ENCODE results near the gene PRR5L. TPM values are rescaled to one million over a fixed set of nuclear protein-coding genes. Genes with fewer than 3 reads are reported as not detected.

The PRR5L gene
- polyA plus RNA-seq, 3 donors: 3.5 to 16.0 (median 7.4) TPM

GRCh38 chr11:36346562-36347383 lies 50.7 kb downstream of the PRR5L start:
- intact Hi-C loops (cut with micrococcal nuclease): no loop called here
- H3K36me3 Mint-ChIP-seq: no peaks in the 10 kb centered on the region
- no CpG with 5 or more reads among the region's 5 CpGs for WGBS (ENCODE audit: insufficient coverage)
- H3K9me3 Mint-ChIP-seq: peaks cover 0 to 2% (median 0%) of the 10 kb centered on the region in 7 donors
- H3K27ac Mint-ChIP-seq: no peak overlapping the region
- Histone ChIP-seq H3K27me3 (ENCODE audit: control insufficient read depth in 2 of 2, insufficient read depth in 2 of 2, low read length in 2 of 2) (no peaks in the 10 kb centered on the region), H3K27ac (ENCODE audit: low read depth in 1 of 2, low read length in 2 of 2) (no peak overlapping the region), H4K20me1 (ENCODE audit: insufficient read depth, low read length) (no peaks in the 10 kb centered on the region), H3K79me2 (ENCODE audit: insufficient read depth, low read length) (no peaks in the 10 kb centered on the region), H3K4me2 (replicated peaks; ENCODE audit: extremely low read depth, low read length, poor library complexity, severe bottlenecking) (no peak overlapping the region), H3K4me3 (replicated peaks in 1 of 3; ENCODE audit: low read depth in 2 of 3, low read length in 3 of 3) (no peak overlapping the region), H3K9me3 (replicated peaks in 1 of 2; ENCODE audit: control insufficient read depth in 1 of 2, insufficient read depth in 1 of 2, low read length in 2 of 2) (no peaks in the 10 kb centered on the region), H3K9ac (ENCODE audit: insufficient read depth, low read length, poor library complexity, severe bottlenecking) (no peak overlapping the region), H2AFZ (ENCODE audit: insufficient read depth, low read depth, low read length, poor library complexity, severe bottlenecking) (no peak overlapping the region), H3K36me3 (replicated peaks in 1 of 2; ENCODE audit: control insufficient read depth in 1 of 2, insufficient read depth in 2 of 2, low read length in 2 of 2) (no peaks in the 10 kb centered on the region), H3K4me1 (ENCODE audit: control insufficient read depth in 1 of 2, insufficient read depth in 2 of 2, low read length in 2 of 2) (no peaks in the 10 kb centered on the region)
- H3K27me3 Mint-ChIP-seq (ENCODE audit: low read depth in 3 of 3): peaks cover 0 to 2% (median 0%) of the 10 kb centered on the region in 3 donors
- TF ChIP-seq CTCF (IDR thresholded peaks at IDR 0.05): no peak
- H3K4me3 Mint-ChIP-seq: no peak overlapping the region
- DNase-seq: no peak
- H3K4me1 Mint-ChIP-seq: peaks cover 2% of the 10 kb centered on the region

- WGBS (ENCODE audit: insufficient coverage): no CpG with 5 or more reads among the region's 1 CpG
- Mint-ChIP-seq H3K36me3 (no peaks in the 10 kb centered on the region), H3K4me3 (no peak overlapping the region), H3K27ac (no peak overlapping the region), H3K27me3 (ENCODE audit: low read depth in 3 of 3) (peaks cover 0 to 2% (median 0%) of the 10 kb centered on the region in 3 donors), H3K4me1 (peaks cover 2% of the 10 kb centered on the region), H3K9me3 (peaks cover 0 to 2% (median 0%) of the 10 kb centered on the region in 7 donors)
- no peak overlapping the region for H3K4me2 ChIP-seq (replicated peaks; ENCODE audit: extremely low read depth, low read length, poor library complexity, severe bottlenecking)
- H3K9me3 ChIP-seq (replicated peaks in 1 of 2; ENCODE audit: control insufficient read depth in 1 of 2, insufficient read depth in 1 of 2, low read length in 2 of 2): no peaks in the 10 kb centered on the region
- no peaks in the 10 kb centered on the region for H3K4me1 ChIP-seq (ENCODE audit: control insufficient read depth in 1 of 2, insufficient read depth in 2 of 2, low read length in 2 of 2)
- H3K27ac ChIP-seq (ENCODE audit: low read depth in 1 of 2, low read length in 2 of 2): no peak overlapping the region
- no peak overlapping the region for H2AFZ ChIP-seq (ENCODE audit: insufficient read depth, low read depth, low read length, poor library complexity, severe bottlenecking)
- TF ChIP-seq CTCF (IDR thresholded peaks at IDR 0.05): no peak
- no peaks in the 10 kb centered on the region for H3K79me2 ChIP-seq (ENCODE audit: insufficient read depth, low read length)
- no peak for DNase-seq
- H3K27me3 ChIP-seq (ENCODE audit: control insufficient read depth in 2 of 2, insufficient read depth in 2 of 2, low read length in 2 of 2): no peaks in the 10 kb centered on the region
- H3K4me3 ChIP-seq (replicated peaks in 1 of 3; ENCODE audit: low read depth in 2 of 3, low read length in 3 of 3): no peak overlapping the region
- H3K36me3 ChIP-seq (replicated peaks in 1 of 2; ENCODE audit: control insufficient read depth in 1 of 2, insufficient read depth in 2 of 2, low read length in 2 of 2): no peaks in the 10 kb centered on the region
- intact Hi-C loops (cut with micrococcal nuclease): no loop called here
- no peak overlapping the region for H3K9ac ChIP-seq (ENCODE audit: insufficient read depth, low read length, poor library complexity, severe bottlenecking)
- no peaks in the 10 kb centered on the region for H4K20me1 ChIP-seq (ENCODE audit: insufficient read depth, low read length)
These were observed 51.4 kb downstream of the PRR5L start for GRCh38 chr11:36347384-36347906.

All from CD14-positive monocyte (primary cell).